Activated B cell treated with CpG ODN at 0.5 μM for 24 hours (primary cell): Measurements from ENCODE around the gene EIF4G1. TPM values are rescaled to one million over a fixed set of nuclear protein-coding genes. Genes with fewer than 3 reads are reported as not detected.

Experiments
- ATAC-seq: fragments of 200-7000 bp; cut with Tn5 transposase; one replicate; pipeline ENCODE4 v1.10.0; 2021; ENCODE audit warnings: low read depth, mild to moderate bottlenecking, moderate library complexity
- CTCF ChIA-PET: fragments of 350-600 bp; sonication (Branson Sonifier 250); formaldehyde crosslinking; loops from one replicate; lab custom pipeline; 2021; ENCODE audit warnings: antibody characterized with exemption; lab: Charles Lee
- POLR2A ChIA-PET: fragments of 350-600 bp; sonication (Branson Sonifier 250); formaldehyde crosslinking; loops from one replicate; lab custom pipeline; 2021; ENCODE audit warnings: antibody characterized with exemption; lab: Charles Lee
- DNase-seq: peaks from one replicate; pipeline ENCODE4 v3.0.0; 2022
- H3K27ac Mint-ChIP-seq: one replicate; pipeline ENCODE4 v1.8.0; 2020; ENCODE audit warnings: mixed read lengths
- H3K27me3 Mint-ChIP-seq: one replicate; pipeline ENCODE4 v1.8.0; 2021; ENCODE audit warnings: mixed read lengths
- H3K36me3 Mint-ChIP-seq: one replicate; pipeline ENCODE4 v1.8.0; 2021; ENCODE audit warnings: low read depth, mixed read lengths
- H3K4me1 Mint-ChIP-seq: one replicate; pipeline ENCODE4 v1.8.0; 2021; ENCODE audit warnings: mixed read lengths
- H3K4me3 Mint-ChIP-seq: one replicate; pipeline ENCODE4 v1.8.0; 2020; ENCODE audit warnings: mild to moderate bottlenecking, mixed read lengths
- H3K9me3 Mint-ChIP-seq: one replicate; pipeline ENCODE4 v1.8.0; 2020; ENCODE audit warnings: mixed read lengths
- intact Hi-C: fragments of 100-400 bp; cut with micrococcal nuclease; formaldehyde crosslinking; loops from one replicate; pipeline ENCODE4 v1.15.1; 2024
- total RNA-seq: library from RNA; stranded (reverse); gene quantifications from 2 replicates; pipeline ENCODE4 v1.2.3, GENCODE V29; 2022
- TF ChIP-seq, protein P1 (sequence below): fragments of 200-600 bp; IDR thresholded peaks from one replicate; pipeline ENCODE4 v1.8.0; 2022; ENCODE audit warnings: antibody characterized with exemption, mild to moderate bottlenecking

EIF4G1 gene
- total RNA-seq, 1 donor from 2014 or later = 319 TPM

DNA sequence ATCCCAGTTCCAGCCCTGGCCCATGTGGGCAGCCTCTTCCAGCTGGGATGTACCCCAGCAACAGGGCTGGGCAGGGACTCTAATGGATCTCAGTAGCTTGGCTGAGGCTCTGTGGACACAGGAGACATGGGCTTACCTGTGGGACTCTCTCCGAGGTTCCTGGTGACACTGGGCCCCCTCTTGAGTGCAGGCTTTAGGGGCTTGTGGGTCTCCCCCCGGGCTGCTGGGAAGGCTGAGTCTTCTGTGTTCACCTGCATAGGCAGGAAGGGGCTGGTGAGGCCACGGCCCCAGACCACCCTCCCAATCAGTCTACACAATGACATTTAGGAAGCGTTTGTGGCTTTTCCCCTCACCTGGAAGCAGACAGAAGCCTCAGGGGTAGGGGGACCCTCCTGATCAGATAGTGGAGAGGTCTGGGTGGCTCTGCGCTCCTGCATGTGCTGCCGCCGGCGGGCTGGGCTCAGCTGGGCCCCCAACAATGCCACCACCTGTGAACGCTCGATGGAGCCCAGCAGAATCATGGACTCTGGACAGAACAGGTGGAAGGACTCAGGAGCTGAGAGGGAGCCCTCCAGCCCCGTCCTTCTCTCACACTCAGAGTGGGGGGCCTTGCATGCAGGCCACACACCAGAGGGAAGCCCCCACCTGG, 38.6 kb downstream of the EIF4G1 start:
- intact Hi-C loops = no loop called here
- ATAC-seq = no peak
- TF ChIP-seq, protein P1, sequence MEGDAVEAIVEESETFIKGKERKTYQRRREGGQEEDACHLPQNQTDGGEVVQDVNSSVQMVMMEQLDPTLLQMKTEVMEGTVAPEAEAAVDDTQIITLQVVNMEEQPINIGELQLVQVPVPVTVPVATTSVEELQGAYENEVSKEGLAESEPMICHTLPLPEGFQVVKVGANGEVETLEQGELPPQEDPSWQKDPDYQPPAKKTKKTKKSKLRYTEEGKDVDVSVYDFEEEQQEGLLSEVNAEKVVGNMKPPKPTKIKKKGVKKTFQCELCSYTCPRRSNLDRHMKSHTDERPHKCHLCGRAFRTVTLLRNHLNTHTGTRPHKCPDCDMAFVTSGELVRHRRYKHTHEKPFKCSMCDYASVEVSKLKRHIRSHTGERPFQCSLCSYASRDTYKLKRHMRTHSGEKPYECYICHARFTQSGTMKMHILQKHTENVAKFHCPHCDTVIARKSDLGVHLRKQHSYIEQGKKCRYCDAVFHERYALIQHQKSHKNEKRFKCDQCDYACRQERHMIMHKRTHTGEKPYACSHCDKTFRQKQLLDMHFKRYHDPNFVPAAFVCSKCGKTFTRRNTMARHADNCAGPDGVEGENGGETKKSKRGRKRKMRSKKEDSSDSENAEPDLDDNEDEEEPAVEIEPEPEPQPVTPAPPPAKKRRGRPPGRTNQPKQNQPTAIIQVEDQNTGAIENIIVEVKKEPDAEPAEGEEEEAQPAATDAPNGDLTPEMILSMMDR = no peak
- ChIA-PET CTCF (interaction anchor here (1.1 to 2.0 kb wide), 5 partner anchors 11 to 161 kb away, joined by 3 to 24 read pairs (median 5); partner anchors contain the start of gene FAM131A), POLR2A (interaction anchor here (1.0 kb wide), 1 partner anchor 14 kb away, joined by 3 read pairs; no protein-coding TSS in a partner anchor)
- no peaks in the 10 kb centered on the region for H3K27me3 Mint-ChIP-seq
- H3K4me3 Mint-ChIP-seq = no peak overlapping the region
- H3K9me3 Mint-ChIP-seq = no peaks in the 10 kb centered on the region
- H3K36me3 Mint-ChIP-seq = no peaks in the 10 kb centered on the region
- no peak for DNase-seq
- no peak overlapping the region for H3K27ac Mint-ChIP-seq
- H3K4me1 Mint-ChIP-seq = no peaks in the 10 kb centered on the region

DNA sequence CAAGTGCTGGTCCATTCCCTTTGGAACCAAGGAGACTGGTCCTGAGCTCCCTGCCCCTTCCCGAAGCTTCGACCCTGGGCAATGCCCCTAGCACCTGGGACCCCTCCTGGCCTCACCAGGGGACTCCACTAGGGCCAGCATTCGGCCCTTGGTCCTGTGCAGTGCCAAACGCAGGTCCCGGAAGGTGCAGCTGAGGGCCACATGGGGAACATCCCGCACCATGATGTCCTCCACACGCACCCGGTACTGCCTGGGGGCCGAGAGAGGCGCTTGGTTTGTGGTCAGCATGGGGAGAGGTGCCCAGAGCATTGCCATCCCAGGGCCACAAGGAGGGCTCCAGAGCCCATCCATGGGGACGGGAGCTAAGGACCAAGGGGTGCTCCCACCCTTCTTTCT, 39.1 kb downstream of the EIF4G1 start:
- intact Hi-C loops = no loop called here
- ChIA-PET CTCF (interaction anchor here (1.1 to 2.0 kb wide), 6 partner anchors 10 to 161 kb away, joined by 3 to 24 read pairs (median 5); partner anchors contain the start of gene FAM131A), POLR2A (interaction anchor here (1.0 kb wide), 2 partner anchors 15 to 38 kb away, joined by 3 read pairs; no protein-coding TSS in a partner anchor)
- no peak overlapping the region for H3K4me3 Mint-ChIP-seq
- H3K4me1 Mint-ChIP-seq = no peaks in the 10 kb centered on the region
- H3K27me3 Mint-ChIP-seq = no peaks in the 10 kb centered on the region
- no peaks in the 10 kb centered on the region for H3K9me3 Mint-ChIP-seq
- TF ChIP-seq, protein P1 = no peak
- no peak for DNase-seq
- no peaks in the 10 kb centered on the region for H3K36me3 Mint-ChIP-seq
- no peak overlapping the region for H3K27ac Mint-ChIP-seq
- no peak for ATAC-seq

DNA sequence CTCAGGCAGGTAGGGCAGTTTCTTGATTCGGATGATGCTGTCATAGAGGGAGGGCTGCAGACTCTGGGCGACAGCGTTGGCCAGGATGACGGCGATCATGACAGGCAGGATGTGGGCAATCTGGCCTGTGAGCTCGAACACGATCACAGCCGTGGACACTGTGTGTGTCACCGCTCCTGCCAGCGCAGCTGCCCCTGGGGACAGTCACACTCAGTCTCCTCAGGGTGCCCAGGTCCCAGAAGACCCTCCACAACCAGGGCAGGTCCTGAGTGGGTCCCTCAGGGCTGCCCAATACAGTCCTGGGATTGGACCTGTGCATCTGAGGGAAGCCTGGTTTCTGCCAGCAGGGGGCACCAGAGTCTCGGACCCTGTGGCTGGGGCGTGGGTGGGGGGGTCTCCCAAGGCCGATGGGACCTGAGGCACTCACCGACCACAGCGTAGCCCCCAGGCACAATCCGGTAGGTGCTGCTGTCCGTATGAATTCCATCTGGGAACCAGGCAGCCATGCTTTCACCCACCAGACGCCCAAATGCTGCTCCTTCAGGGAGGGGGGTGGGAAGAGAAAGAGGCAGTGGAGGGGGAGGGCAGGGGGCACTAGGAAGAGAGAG, 39.8 kb downstream of the EIF4G1 start:
- ATAC-seq = peak; percentile 87
- POLR2A ChIA-PET = interaction anchor here (1.0 kb wide), 2 partner anchors 16 to 39 kb away, joined by 3 read pairs; no protein-coding TSS in a partner anchor
- Mint-ChIP-seq H3K9me3 (no peaks in the 10 kb centered on the region), H3K4me3 (no peak overlapping the region), H3K27ac (no peak overlapping the region), H3K4me1 (no peaks in the 10 kb centered on the region), H3K36me3 (no peaks in the 10 kb centered on the region), H3K27me3 (no peaks in the 10 kb centered on the region)
- DNase-seq = peak; percentile 57
- CTCF ChIA-PET = interaction anchor here (0.9 to 2.0 kb wide), 6 partner anchors 10 to 160 kb away, joined by 3 to 24 read pairs (median 5); no protein-coding TSS in a partner anchor
- intact Hi-C loops = loop anchor here (1.0 kb wide), 3 partner anchors 9 to 190 kb away; no protein-coding TSS in a partner anchor
- TF ChIP-seq, protein P1 = no peak

DNA sequence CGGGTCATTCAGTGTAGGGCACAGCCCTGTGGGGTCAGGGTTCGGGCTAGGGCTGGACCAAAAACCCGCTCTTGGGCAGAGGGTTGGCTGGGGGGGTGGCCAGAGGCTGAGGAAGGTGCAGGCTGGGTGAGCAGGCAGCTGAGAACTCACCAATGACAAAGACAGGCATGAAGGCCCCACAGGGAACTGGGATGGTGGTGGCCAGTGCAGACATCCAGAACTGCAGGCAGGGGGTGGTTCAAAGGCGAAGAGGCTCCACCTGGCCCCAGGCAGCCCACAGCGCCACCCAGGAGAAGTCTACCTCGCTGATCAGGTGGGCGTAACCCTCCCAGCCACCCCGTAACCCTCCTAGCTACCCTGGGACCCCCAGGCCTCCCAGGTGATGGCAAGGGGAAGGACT, 40.3 kb downstream of the EIF4G1 start:
- Mint-ChIP-seq H3K4me3 (no peak overlapping the region), H3K9me3 (no peaks in the 10 kb centered on the region), H3K27ac (no peak overlapping the region), H3K36me3 (no peaks in the 10 kb centered on the region), H3K4me1 (no peaks in the 10 kb centered on the region), H3K27me3 (no peaks in the 10 kb centered on the region)
- TF ChIP-seq, protein P1 = no peak
- intact Hi-C loops = loop anchor here (1.0 kb wide), 3 partner anchors 9 to 190 kb away; no protein-coding TSS in a partner anchor
- no peak for ATAC-seq
- DNase-seq = no peak
- POLR2A ChIA-PET = no interaction called here
- CTCF ChIA-PET = interaction anchor here (0.9 to 1.9 kb wide), 2 partner anchors 157 to 160 kb away, joined by 5 to 24 read pairs; no protein-coding TSS in a partner anchor
